GM19099 (cell line): Measurements from ENCODE around the gene EHD2.

Experiments used
- POLR2A ChIP-seq: IDR thresholded peaks from 3 replicates; pipeline ENCODE4 v1.6.1; 2011; ENCODE audit warnings: low read depth; ENCODE audit not compliant: insufficient read length; ENCODE audit errors: extremely low read depth

The EHD2 gene

DNA sequence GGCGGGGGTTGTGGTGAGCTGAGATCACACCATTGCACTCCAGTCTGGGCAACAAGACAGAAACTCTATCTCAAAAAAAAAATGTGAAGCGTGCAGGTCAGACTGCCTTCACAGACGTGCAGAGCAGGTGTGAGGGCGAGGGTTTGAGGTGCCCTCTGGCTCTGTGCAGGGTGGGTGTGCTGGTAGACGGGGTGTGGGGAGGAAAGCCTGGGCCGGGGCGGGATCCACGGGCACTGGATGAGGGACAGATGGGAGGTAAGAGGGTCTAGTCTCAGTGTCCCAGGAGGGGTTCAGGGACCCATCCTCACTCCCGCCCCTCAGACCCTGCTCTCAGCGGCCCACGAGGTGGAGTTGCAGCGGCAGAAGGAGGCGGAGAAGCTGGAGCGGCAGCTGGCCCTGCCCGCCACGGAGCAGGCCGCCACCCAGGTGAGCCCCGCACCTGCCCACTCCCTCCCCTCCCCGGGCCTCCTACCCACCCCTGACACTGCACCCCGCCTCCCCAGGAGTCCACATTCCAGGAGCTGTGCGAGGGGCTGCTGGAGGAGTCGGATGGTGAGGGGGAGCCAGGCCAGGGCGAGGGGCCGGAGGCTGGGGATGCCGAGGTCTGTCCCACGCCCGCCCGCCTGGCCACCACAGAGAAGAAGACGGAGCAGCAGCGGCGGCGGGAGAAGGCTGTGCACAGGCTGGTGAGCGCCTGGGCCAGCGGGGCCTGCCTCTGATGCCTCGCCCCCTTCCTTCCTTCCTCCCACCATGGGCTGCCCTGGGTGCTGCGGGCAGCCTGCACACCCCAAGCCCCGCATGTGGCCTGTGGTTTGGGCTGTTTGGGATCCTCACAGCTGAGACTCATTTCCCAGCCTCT is 41.2 kb downstream of the EHD2 start:
- no peak for TF ChIP-seq POLR2A

- no peak for TF ChIP-seq POLR2A
Measured at GRCh38 chr19:47755065-47755761, 42.0 kb downstream of the EHD2 start.

DNA sequence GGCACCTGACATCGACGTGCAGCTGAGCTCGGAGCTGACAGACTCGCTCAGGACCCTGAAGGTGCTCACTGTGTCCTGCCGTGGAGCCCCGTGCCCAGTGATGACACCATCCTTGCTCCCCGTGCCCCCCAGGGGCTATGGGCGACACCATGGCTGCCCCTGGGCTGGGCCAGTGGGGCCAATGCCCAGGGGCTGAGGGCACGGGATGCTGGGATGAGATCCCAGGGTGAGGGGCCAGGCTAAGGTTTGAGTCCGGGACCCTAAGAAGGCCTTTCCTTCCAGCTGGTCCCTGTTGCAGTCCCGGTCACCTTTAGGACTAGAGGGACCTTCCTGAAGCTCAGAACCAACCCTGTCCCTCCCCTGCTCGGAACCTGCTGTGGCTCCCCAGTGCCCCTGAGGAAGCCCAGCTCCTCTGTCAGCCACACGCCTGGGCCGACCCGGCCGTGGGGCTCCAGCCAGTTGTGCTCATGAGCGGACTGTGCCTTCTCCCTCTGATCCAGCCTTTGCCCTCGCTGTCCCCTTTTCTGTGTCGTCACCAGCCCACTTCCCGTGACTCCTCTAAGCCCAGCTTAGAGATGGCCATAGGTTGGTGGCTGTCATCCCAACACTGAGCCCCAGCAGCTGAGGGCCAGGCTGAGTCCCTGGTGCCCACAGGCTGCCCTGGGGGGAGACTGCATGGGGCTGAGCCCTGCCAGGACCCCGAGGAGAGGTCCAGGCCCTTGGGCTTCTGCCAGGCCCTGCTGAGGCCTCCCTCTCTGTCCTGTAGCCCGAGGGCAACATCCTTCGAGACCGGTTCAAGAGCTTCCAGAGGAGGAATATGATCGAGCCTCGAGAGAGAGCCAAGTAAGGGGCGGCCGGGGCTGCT is 42.8 kb downstream of the EHD2 start:
- no peak for TF ChIP-seq POLR2A

GRCh38 chr19:47756627-47756929 is 43.4 kb downstream of the EHD2 start:
- no peak for TF ChIP-seq POLR2A

- no peak for TF ChIP-seq POLR2A
Measured at GRCh38 chr19:47756953-47757608, 43.9 kb downstream of the EHD2 start.

GRCh38 chr19:47757617-47758442 is 44.6 kb downstream of the EHD2 start:
- TF ChIP-seq POLR2A: no peak

GRCh38 chr19:47758443-47758804 is 45.2 kb downstream of the EHD2 start:
- no peak for TF ChIP-seq POLR2A

DNA sequence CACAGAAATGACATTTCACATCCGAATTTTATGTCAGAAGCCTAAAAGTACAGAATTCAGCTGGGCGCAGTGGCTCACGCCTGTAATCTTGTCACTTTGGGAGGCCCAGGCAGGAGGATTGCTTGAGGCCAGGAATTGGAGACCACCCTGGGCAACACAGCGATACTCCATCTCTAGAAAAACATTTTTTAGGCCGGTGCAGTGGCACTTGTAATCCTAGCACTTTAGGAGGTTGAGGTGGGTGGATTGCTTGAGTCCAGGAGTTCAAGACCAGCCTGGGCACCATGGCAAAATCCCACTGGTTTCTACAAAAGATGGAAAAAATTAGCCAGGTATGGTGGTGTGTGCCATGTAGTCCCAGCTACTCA is 47.4 kb downstream of the EHD2 start:
- TF ChIP-seq POLR2A: no peak

- no peak for TF ChIP-seq POLR2A
Measured at GRCh38 chr19:47761566-47761965, 48.3 kb downstream of the EHD2 start.

GRCh38 chr19:47762151-47762550 is 48.9 kb downstream of the EHD2 start:
- TF ChIP-seq POLR2A: no peak

GRCh38 chr19:47762615-47763308 is 49.5 kb downstream of the EHD2 start:
- TF ChIP-seq POLR2A: no peak

- no peak for TF ChIP-seq POLR2A
Measured at GRCh38 chr19:47765523-47766358, 52.5 kb downstream of the EHD2 start.

DNA sequence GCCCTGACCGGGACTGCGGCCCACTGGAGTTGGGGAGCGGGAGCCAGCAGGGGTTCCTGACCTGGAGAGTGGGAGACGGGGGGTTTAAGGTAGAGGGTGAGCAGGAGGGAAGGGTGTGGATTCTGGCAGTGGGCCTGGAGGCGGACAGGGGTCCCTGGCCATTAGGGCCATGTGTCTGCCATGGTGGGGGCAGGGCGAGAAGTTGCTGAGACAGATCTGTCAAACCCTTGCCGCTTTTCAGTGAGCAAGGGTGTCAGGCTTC is 53.1 kb downstream of the EHD2 start:
- no peak for TF ChIP-seq POLR2A
